NCI-H2081 treated with DMSO at 0.1 percent for 48 hours (cell line): ENCODE results near the gene SUFU.
"Not testable (repeated sequence)": the region's sequence is repeated elsewhere in the genome, so short reads cannot be mapped to it uniquely, and the experiment has no call there.

Source experiments
- DNase-seq: peaks from one replicate; lab custom pipeline; 2025; lab: John Stamatoyannopoulos, UW

SUFU gene

DNA sequence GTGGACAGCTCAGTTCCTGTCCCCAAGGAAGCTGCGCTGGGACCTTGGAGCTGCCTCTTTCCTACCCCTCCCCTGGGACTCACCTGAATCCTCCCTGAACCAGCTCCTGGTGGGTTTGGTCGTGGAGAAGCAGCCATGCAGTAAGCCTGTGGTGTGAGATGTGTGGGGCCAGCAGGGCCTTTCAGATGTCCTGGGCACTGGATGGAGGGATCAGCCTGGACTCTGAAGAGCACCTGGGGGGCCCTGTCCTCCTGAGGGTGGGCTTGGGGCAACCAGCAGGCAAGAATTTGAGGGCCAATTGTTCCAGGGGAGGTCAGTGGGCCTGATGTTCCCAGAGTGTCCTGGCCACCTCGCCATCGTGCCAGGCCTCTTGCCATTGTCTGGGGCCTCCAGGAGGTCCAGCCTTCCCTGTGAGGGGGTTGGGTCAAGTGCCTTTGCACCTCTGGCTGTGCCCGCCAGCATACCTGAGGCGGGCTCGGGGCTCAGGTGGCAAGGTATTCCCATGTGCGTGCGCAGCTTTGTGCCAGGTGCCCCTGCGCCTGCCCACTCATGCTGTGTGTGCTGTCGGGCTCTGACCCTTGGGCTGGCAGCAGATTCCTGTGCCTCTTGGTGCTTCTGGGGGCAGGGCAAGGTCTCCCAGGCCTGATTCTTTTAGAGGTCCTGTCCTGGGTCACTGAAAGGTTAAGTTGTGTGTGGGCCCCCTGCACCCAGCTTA is 147.8 kb downstream of the SUFU start:
- DNase-seq = no peak

DNA sequence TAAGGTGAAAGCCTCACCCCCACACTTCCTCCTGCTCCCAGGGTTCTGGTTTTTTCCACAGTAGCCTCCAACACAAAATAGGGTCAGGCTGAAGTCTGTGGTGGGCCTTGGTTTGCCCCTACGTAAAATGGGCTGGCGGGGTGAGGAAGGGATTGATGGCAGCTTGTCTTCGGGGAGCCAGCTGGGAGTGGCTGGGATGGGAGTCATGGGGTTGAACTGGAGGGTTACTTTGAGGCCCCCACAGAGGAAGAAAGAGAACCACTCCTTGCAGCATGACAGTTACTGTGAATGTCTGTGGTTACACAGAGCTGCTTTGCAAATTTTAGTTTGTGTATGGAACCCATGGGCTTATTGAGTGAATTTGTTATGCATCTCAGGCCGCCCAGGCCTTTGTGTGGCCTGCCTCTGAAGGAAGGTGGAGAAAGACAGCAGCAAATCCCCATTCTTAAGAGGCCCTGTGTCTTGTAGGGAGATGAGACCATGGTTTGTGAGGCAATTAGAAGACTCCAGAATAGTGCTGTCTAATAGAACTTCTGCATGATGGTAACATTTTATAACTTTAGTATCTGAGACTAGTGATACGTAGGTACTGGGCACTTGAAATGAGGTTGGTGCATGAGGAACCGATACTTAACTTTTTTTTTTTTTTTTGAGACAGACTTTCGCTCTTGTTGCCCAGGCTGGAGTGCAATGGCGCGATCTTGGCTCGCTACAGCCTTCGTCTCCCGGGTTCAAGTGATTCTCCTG is 148.6 kb downstream of the SUFU start:
- no peak for DNase-seq

GRCh38 chr10:102653060-102653459 is 149.3 kb downstream of the SUFU start:
- no peak for DNase-seq

DNA sequence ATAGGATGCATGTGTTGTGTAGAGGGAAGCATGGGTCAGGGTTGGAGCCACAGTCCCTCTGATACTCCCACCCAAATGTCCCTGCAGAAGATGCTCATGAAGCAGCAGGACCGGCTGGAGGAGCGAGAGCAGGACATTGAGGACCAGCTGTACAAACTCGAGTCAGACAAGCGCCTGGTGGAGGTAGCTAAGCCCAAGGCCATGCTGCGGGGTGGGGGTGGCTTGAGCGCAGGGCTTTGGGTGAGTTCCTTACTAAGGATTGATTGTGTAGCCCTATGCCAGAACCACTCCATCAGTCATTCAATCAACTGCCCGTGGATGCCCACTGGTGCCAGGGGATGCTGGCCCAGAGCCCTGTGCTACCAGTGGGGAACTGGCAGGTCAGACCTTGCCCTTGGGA is 150.8 kb downstream of the SUFU start:
- DNase-seq = no peak

DNA sequence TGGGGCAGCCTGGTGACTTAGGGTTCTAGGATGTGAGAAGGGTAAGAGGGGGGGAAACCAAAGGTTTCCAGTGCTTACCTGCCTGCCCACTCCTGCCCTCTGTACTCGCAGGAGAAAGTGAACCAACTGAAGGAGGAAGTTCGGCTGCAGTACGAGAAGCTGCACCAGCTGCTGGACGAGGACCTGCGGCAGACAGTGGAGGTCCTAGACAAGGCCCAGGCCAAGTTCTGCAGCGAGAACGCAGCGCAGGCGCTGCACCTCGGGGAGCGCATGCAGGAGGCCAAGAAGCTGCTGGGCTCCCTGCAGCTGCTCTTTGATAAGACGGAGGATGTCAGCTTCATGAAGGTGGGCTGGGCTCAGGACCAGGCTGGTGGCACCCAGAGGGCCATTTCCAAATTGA is 151.2 kb downstream of the SUFU start:
- no peak for DNase-seq

- DNase-seq = no peak
Observed at GRCh38 chr10:102656026-102656425, 152.3 kb downstream of the SUFU start.

DNA sequence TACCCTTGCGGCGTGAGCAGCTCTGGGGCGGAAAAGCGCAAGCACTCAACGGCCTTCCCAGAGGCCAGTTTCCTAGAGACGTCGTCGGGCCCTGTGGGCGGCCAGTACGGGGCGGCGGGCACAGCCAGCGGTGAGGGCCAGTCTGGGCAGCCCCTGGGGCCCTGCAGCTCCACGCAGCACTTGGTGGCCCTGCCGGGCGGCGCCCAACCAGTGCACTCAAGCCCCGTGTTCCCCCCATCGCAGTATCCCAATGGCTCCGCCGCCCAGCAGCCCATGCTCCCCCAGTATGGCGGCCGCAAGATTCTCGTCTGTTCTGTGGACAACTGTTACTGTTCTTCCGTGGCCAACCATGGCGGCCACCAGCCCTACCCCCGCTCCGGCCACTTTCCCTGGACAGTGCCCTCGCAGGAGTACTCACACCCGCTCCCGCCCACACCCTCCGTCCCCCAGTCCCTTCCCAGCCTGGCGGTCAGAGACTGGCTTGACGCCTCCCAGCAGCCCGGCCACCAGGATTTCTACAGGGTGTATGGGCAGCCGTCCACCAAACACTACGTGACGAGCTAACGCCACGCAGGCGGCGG is 153.1 kb downstream of the SUFU start:
- no peak for DNase-seq

GRCh38 chr10:102657451-102657850 is 153.7 kb downstream of the SUFU start:
- no peak for DNase-seq

GRCh38 chr10:102657984-102658724 is 154.4 kb downstream of the SUFU start:
- no peak for DNase-seq

- no peak for DNase-seq
Observed at GRCh38 chr10:102658802-102659201, 155.0 kb downstream of the SUFU start.

DNA sequence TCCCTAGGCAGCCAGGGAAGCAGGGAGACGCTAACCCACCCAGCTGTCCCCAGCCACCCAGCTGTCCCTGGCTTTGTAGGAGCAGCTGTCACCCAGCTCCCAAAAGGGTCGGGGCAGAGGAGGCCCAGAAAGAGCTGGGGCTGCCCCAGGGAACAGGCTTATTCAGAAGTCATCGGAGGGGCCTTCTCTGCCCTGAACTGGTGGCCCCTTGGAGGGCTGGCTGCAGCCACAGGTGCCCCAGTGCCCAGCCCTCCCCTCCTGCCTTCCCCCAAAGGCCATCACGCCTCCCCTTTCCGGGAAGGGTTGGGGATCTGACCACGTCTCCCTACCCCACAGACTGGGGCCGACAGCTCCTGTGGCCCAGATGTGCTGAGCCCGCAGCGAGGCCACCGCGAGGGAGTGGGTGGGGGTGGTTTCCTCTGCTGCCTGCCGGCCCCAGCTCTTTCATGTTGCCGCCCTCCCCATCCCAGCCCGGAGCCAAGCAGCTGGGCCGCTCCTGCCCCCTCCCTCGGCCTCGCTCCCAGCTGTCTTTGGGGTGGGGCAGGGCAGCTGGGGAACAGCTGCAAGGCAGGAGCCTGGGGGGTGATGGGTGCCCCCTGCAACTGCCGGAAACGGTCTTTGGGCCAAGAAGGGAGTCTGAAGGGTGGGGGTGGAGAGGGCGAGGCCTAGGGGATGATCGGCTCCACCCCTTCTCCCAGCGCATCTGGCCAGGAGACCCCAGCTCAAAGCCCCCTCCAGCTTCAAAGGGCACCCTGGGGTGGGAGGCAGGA is 157.3 kb downstream of the SUFU start:
- no peak for DNase-seq

- no peak for DNase-seq
Observed at GRCh38 chr10:102661658-102662028, 157.9 kb downstream of the SUFU start.

GRCh38 chr10:102665904-102666509 is 162.2 kb downstream of the SUFU start:
- DNase-seq = no peak

DNA sequence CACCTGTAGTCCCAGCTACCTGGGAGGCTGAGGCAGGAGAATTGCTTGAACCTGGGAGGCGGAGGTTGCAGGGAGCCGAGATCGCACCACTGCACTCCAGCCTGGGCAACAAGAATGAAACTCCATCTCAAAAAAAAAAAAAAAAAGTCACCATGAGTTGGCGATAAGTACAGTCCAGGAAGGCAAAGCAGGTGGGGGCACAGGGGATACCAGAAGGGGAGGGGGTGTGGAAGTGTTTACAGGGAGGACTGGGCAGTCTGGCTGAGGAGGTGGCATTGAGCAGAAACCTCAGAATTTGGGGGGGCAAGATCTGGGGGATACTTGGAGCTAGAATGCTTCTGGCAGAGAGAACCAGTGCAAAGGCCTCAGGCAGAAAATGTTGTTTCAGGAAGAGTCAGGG is 163.6 kb downstream of the SUFU start:
- DNase-seq = not testable (repeated sequence)

DNA sequence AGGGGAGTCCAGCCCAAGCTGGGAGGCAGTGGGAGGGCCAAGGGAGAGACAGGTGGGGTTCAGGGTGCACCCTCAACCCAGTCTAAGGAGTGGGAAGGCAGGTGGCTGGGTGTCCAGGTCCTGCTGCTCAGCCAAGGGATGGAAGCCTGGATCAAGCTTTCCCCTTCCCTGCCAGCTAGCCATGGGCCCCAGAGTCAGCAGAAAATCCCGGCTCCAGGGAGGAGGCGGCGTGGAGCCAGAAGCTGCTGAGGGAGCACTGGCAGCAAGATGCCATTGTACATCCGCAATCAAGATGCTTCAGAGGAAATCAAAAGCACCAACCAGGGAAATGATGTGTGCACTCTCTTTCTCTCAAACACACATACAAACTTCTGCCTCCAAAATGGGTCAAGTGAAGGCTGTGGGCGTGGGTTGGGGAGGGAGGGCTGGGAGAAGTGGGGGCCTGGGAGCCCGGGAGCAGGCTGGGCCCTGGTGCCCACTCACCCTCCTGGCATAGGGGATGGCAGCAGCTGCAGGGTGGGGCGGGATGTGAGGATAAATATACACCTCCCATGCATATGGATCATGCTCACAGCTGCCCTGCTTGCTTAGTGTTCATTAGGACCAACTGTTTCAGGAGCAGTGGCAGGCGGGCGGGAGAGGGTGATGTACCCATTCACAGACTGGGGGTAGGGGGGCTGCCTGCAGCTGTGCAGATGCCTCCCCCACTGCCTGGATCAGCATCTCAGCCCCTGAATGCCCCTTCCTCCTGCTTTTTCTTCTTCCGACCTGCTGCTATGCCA is 164.7 kb downstream of the SUFU start:
- no peak for DNase-seq

DNA sequence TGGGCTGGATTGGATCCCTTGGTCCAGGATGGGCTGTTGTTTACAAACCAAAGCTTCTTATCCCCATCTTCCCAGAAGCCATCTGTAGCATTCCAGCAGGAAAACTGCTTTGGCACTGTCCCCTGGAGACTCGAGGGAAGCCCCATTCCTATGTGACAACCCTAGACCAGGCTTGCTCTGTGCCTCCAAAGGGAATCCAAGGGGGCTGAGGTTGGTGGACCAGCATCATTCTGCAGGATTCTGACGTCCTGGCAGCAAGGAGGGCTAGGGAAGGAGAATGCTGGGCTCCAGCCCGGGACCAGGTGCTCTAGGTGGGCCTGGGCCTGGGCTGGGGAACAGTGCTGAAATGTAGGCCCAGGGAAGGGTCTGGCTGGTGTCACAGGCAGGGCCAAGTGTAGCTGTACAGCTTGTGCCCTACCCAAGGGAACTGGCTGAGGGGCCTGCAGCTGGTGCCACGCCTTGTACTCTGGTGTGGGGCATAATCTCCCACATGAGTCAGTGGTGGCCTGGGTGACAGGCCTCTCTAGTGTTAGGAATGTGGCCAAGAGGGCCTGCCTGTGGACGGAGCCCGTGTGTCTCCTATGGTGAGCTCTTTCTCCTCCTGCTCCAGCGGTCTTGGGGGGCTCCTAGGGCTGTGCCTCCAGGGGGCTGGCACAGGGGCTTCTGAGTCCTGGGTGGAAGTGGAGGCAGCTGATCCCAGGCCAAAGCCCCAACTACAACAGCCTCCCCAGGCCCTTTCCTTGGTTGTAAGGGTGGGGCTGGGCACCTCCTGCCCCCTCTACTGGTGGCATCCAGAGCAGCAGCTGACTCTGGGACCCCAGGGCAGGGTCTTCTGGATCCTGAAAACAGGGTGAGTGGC is 165.7 kb downstream of the SUFU start:
- DNase-seq = no peak

- no peak for DNase-seq
Observed at GRCh38 chr10:102670065-102670670, 166.4 kb downstream of the SUFU start.

DNA sequence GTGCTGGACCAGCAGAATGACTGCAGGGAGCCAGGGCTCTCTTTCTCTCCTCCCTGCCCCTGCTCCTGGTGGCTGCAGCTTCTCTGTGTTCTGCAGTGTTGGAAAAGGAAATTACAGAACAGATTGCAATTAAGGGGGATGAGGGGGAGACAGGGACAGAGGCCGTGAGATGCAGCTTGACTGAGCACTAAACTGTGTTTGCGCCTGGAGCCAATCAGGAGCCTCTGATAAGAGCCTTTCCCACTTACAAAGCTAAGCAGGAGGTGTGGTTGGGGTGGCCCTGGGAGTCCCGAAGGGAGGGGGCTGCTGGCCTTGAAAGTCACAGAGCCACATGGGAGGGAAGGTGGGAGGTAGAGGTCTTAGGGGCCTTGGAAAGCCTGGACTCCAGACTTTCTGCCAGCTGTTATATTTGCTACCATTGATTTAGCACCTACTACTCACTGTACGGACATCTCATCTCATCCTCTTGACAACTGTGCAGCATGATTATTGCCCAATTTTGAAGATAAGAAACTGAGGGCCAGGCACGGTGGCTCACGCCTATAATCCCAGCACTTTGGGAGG is 167.2 kb downstream of the SUFU start:
- DNase-seq = no peak

DNA sequence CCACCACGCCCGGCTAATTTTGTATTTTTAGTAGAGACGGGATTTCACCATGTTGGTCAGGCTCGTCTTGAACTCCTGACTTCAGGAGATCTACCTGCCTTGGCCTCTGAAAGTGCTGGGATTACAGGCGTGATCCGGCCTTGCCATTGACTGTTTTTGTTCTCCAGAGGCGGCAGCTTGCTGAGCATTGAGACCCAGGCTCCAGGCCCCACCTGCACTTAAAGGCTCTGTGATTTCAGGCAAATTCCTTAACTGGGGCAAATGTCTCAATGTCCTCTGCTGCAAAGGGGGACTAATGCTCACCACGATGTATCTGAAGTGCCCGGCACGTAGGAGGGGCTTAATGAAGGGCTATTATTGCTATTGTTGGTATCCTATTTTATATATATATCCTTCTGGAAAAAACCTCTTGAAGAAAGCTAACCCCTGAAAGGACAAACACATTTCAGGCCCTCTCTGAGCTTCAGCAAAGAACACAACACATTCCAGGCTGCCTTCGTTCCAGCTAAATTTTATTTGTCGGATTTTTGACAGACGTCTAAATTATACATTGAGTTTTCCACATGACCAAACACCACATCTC is 169.6 kb downstream of the SUFU start:
- DNase-seq = no peak
